K562 (cell line): Measurements from ENCODE around the gene BSCL2. TPM values are rescaled to one million over a fixed set of nuclear protein-coding genes. Genes with fewer than 3 reads are reported as not detected.

Experiments used
- ATAC-seq: fragments of 200-7000 bp; cut with Tn5 transposase; 3 replicates; pipeline ENCODE4 v1.9.1; 2020; ENCODE audit warnings: moderate library complexity
- BruUV-seq: library from RNA; stranded (reverse); fragments of 400-500 nt; replicated peaks from 2 replicates; lab custom pipeline; 2021; lab: Mats Ljungman, UMichigan
- CTCF ChIA-PET: fragments of 300-600 bp; formaldehyde crosslinking; extraction: SDS; loops from one replicate; lab custom pipeline; 2021; ENCODE audit warnings: low intra/inter-chr PET ratio; lab: Yijun Ruan, JAX
- POLR2A ChIA-PET: fragments of 300-600, 350-650 bp; sonication (Branson Sonifier 250); formaldehyde crosslinking; extraction: SDS; loops from one replicate; lab custom pipeline; 2021; ENCODE audit warnings: antibody characterized with exemption, inconsistent platforms; lab: Yijun Ruan, JAX
- DNase-seq, 4 experiments: peaks; one replicate each; pipeline versions ENCODE4 v3.0.0 to v3.0.0-alpha.2; 2011 to 2018; ENCODE audit warnings: low spot score in 3 of 4, mixed read lengths in 3 of 4; ENCODE audit errors: extremely low read depth in 1 of 4
- FAIRE-seq: peaks from 2 replicates; lab custom pipeline; 2011; peaks lifted over from hg19 to GRCh38; lab: Jason Lieb, UNC
- H2AFZ ChIP-seq: 2 replicates; pipeline ENCODE4 v1.6.0; 2011; ENCODE audit warnings: low read depth, low read length, control low read depth, inconsistent platforms
- H3K27ac ChIP-seq: fragments of 200-600 bp; 3 replicates; pipeline ENCODE4 v1.8.0; 2011; ENCODE audit warnings: low read depth, mild to moderate bottlenecking, control low read depth, inconsistent platforms, low read length, moderate library complexity, mixed read lengths; ENCODE audit errors: extremely low read depth
- H3K27me3 ChIP-seq, 2 experiments: fragments of 300-600 bp in 1 of 2; 2 replicates in 1 of 2; 3 replicates in 1 of 2; pipeline versions ENCODE4 v1.6.0 to v1.8.0; 2011; ENCODE audit warnings: inconsistent platforms in 2 of 2, low read length in 2 of 2, mild to moderate bottlenecking in 1 of 2, mixed read lengths in 1 of 2, moderate library complexity in 1 of 2; ENCODE audit not compliant: control insufficient read depth in 2 of 2, insufficient read depth in 2 of 2
- H3K36me3 ChIP-seq: fragments of 300-600 bp; 3 replicates; pipeline ENCODE4 v1.8.0; 2011; ENCODE audit warnings: mild to moderate bottlenecking, low read length, inconsistent platforms; ENCODE audit not compliant: control insufficient read depth, insufficient read depth
- H3K4me1 ChIP-seq, 2 experiments: fragments of 200-600 bp in 1 of 2; replicated peaks in 1 of 2; 2 replicates in 1 of 2; 3 replicates in 1 of 2; pipeline versions ENCODE4 v1.5.1 to v1.8.0; 2011; ENCODE audit warnings: inconsistent platforms in 2 of 2, low read length in 2 of 2, mild to moderate bottlenecking in 1 of 2, mixed read lengths in 1 of 2, moderate library complexity in 1 of 2; ENCODE audit not compliant: control insufficient read depth in 2 of 2, insufficient read depth in 2 of 2
- H3K4me2 ChIP-seq: 2 replicates; pipeline ENCODE4 v1.6.1; 2011; ENCODE audit warnings: low read length, control low read depth, inconsistent platforms, mixed read lengths; ENCODE audit not compliant: insufficient read depth
- H3K4me3 ChIP-seq: fragments of 200-600 bp; sonication (generic), shearing (Covaris generic); 2 replicates; pipeline ENCODE4 v1.5.1; 2016; ENCODE audit warnings: control low read depth, inconsistent platforms
- H3K79me2 ChIP-seq: fragments of 200-600 bp; 3 replicates; pipeline ENCODE4 v1.8.0; 2011; ENCODE audit warnings: low read length, inconsistent platforms; ENCODE audit not compliant: control insufficient read depth, insufficient read depth
- H3K9ac ChIP-seq, 2 experiments: 2 replicates each; pipeline versions ENCODE4 v1.6.0 to v1.6.1; 2011; ENCODE audit warnings: low read depth in 2 of 2, low read length in 2 of 2, control low read depth in 1 of 2, inconsistent platforms in 1 of 2, mild to moderate bottlenecking in 1 of 2, mixed read lengths in 1 of 2; ENCODE audit not compliant: insufficient read depth in 1 of 2
- H3K9me1 ChIP-seq: one replicate; pipeline ENCODE4 v1.6.0; 2011; ENCODE audit warnings: inconsistent platforms, mild to moderate bottlenecking, low read length, moderate library complexity; ENCODE audit not compliant: control insufficient read depth, insufficient read depth
- H3K9me3 ChIP-seq: replicated peaks from 2 replicates; pipeline ENCODE4 v1.5.1; 2011; ENCODE audit warnings: low read depth, low read length, inconsistent platforms; ENCODE audit not compliant: control insufficient read depth, insufficient read depth
- H4K20me1 ChIP-seq: replicated peaks from 2 replicates; pipeline ENCODE4 v1.6.1; 2011; ENCODE audit warnings: low read length, inconsistent platforms, mixed read lengths; ENCODE audit not compliant: control insufficient read depth, insufficient read depth
- AFF1 ChIP-seq, 2 experiments: fragments of 450-650 bp; IDR thresholded peaks; 2 replicates each; pipeline ENCODE4 v1.6.1; 2018; ENCODE audit warnings: mild to moderate bottlenecking in 2 of 2, low read depth in 1 of 2; ENCODE audit not compliant: partially characterized antibody in 2 of 2
- BRCA1 ChIP-seq, 2 experiments: fragments of 450-650 bp in 1 of 2; sonication (generic) in 1 of 2; formaldehyde crosslinking in 1 of 2; IDR thresholded peaks; 2 replicates each; pipeline versions ENCODE4 v1.5.0 to v1.6.1; 2017 to 2020; ENCODE audit warnings: mild to moderate bottlenecking in 1 of 2, missing genetic modification reagents in 1 of 2
- CBX8 ChIP-seq: fragments of 200-600 bp; sonication (generic); IDR thresholded peaks from 2 replicates; pipeline ENCODE4 v1.6.1; 2012; ENCODE audit warnings: borderline replicate concordance, mixed run types, low read depth, mild to moderate bottlenecking, moderate library complexity, mixed read lengths, low read length, control low read depth, inconsistent platforms; ENCODE audit not compliant: poor library complexity, severe bottlenecking; ENCODE audit errors: extremely low read depth
- MAFG ChIP-seq: fragments of 450-650 bp; conservative IDR thresholded peaks from 2 replicates; pipeline ENCODE4 v1.6.1; 2016; ENCODE audit warnings: missing genetic modification characterization, missing compliant biosample characterization
- NFXL1 ChIP-seq: fragments of 450-650 bp; formaldehyde crosslinking; IDR thresholded peaks from 2 replicates; pipeline ENCODE4 v1.4.0; 2021; ENCODE audit warnings: mild to moderate bottlenecking
- NR0B1 ChIP-seq: fragments of 450-650 bp; IDR thresholded peaks from one replicate; pipeline ENCODE4 v1.6.1; 2018; ENCODE audit warnings: mild to moderate bottlenecking, moderate library complexity; ENCODE audit not compliant: partially characterized antibody
- PML ChIP-seq: IDR thresholded peaks from 2 replicates; pipeline ENCODE4 v1.6.1; 2012; ENCODE audit warnings: low read length, inconsistent platforms
- SIX5 ChIP-seq, 2 experiments: IDR thresholded peaks; 2 replicates each; pipeline ENCODE4 v1.6.1; 2011; ENCODE audit warnings: low read length in 2 of 2, borderline replicate concordance in 1 of 2, low read depth in 1 of 2, mild to moderate bottlenecking in 1 of 2, moderate library complexity in 1 of 2; ENCODE audit not compliant: insufficient read depth in 1 of 2
- ZFP30 ChIP-seq: fragments of 250-450 bp; sonication (Bioruptor Pico); IDR thresholded peaks from 2 replicates; pipeline ENCODE4 v1.8.0; 2022; ENCODE audit warnings: moderate library complexity, mild to moderate bottlenecking, inconsistent platforms, borderline replicate concordance
- ZNF274 ChIP-seq: IDR thresholded peaks from 2 replicates; pipeline ENCODE4 v1.6.1; 2011; ENCODE audit warnings: low read depth, mild to moderate bottlenecking, low read length, moderate library complexity, borderline replicate concordance
- WGBS: fragments of 100-300 bp; shearing (Covaris generic); methylation state at CpG from one replicate; pipeline ENCODE4 v1.1.6; 2016; ENCODE audit warnings: low coverage, mixed read lengths; ENCODE audit not compliant: insufficient coverage; ENCODE audit errors: missing lambda C conversion rate; 5-methylcytosine and 5-hydroxymethylcytosine counted together
- in situ Hi-C: fragments of 300-500 bp; cut with MboI; formaldehyde crosslinking; loops from 4 replicates; pipeline ENCODE4 v1.15.0; 2018; ENCODE audit warnings: inconsistent platforms, mixed read lengths
- intact Hi-C: fragments of 100-400 bp; cut with micrococcal nuclease; formaldehyde crosslinking; loops from 2 replicates; pipeline ENCODE4 v1.14.2; 2022
- polyA plus RNA-seq, 8 experiments: library from polyadenylated mRNA; depleted of rRNA in 4 of 8; stranded (reverse) in 5 of 8; unstranded in 3 of 8; fragments of >200 nt; fragmentation: Nextera tagmentation in 2 of 8; fragmentation: Illumina TruSeq in 1 of 8; extraction: Ambion mirVana in 2 of 8; extraction: Trizol in 1 of 8; gene quantifications; 2 replicates each; pipeline versions ENCODE4 v1.2.1 to v1.2.3, GENCODE V29; 2011 to 2014; ENCODE audit warnings: inconsistent platforms in 1 of 8, missing spikeins in 1 of 8
- total RNA-seq, 7 experiments: library from RNA; depleted of rRNA in 6 of 7; stranded (reverse); fragments of >200 nt in 6 of 7; fragmentation: Illumina TruSeq in 2 of 7; extraction: Trizol in 2 of 7; gene quantifications; 2 replicates each; pipeline versions ENCODE4 v1.2.1 to v1.2.3, GENCODE V29; 2011 to 2021; ENCODE audit warnings: low replicate concordance in 1 of 7

BSCL2 gene
- total and polyA plus RNA-seq, 9 of the 15 experiments (the other 6 are each of a cell fraction or from before 2014, with no cell fraction given), result 18.9 to 51.7 (median 35.2) TPM

- no peak for TF ChIP-seq BRCA1 (IDR thresholded peaks at IDR 0.05)
- TF ChIP-seq BRCA1 (CRISPR knock-in tag; IDR thresholded peaks at IDR 0.05), result no peak
- no peak for TF ChIP-seq ZFP30 (CRISPR knock-in tag)
- no peak for TF ChIP-seq ZNF274
- no peak for TF ChIP-seq MAFG (tag)
- TF ChIP-seq SIX5 (IDR thresholded peaks at IDR 0.05; ENCODE audit: borderline replicate concordance in 1 of 2, insufficient read depth in 1 of 2, low read depth in 1 of 2, low read length in 2 of 2), result no peak
- no peak for TF ChIP-seq NR0B1
- no peak for TF ChIP-seq PML
Measured at GRCh38 chr11:62726156-62726914, 19.1 kb upstream of the BSCL2 start (continued).

- peaks cover 60% of the 10 kb centered on the region for H3K36me3 ChIP-seq
- CTCF ChIA-PET, result interaction anchor here (0.6 kb wide), 1 partner anchor 80 kb away, joined by 5 read pairs; the partner anchor contains the start of gene NXF1
- no peaks in the 10 kb centered on the region for H3K9me1 ChIP-seq
- H2AFZ ChIP-seq, result no peak overlapping the region
- H4K20me1 ChIP-seq, result peaks cover 6% of the 10 kb centered on the region; the same call in 1 of the 2 replicates
- ATAC-seq, result no peak
- peak overlapping the region; percentile 90 for H3K4me3 ChIP-seq
- in situ Hi-C loops (no loop called here), intact Hi-C loops (loop anchor here (2.0 to 10.0 kb wide), 6 partner anchors 19 to 137 kb away; partner anchors contain the start of genes BSCL2, GNG3, POLR2G and TMEM179B)
- DNase-seq, result peak in 1 of 4 experiments; percentile 32
- H3K79me2 ChIP-seq, result peaks cover 86% of the 10 kb centered on the region
- H3K9ac ChIP-seq, result peak overlapping the region; percentile 98 to 100
- POLR2A ChIA-PET, result interaction anchor here (0.8 to 4.5 kb wide), 9 partner anchors 8 to 134 kb away, joined by 3 to 31 read pairs (median 4); partner anchors contain the start of genes BSCL2, GANAB, GNG3 and LBHD1
- TSS peak; percentile 43 for BruUV-seq
- no peaks in the 10 kb centered on the region for H3K27me3 ChIP-seq
- peaks cover 13 to 19% of the 10 kb centered on the region in 2 experiments; a peak in 4 of 5 replicates for H3K4me1 ChIP-seq
- WGBS, result 0% methylated on average over 7 of the region's 7 CpGs
- FAIRE-seq, result no peak
- peak overlapping the region; percentile 99 for H3K27ac ChIP-seq
- H3K9me3 ChIP-seq, result no peaks in the 10 kb centered on the region
- peak overlapping the region; percentile 100 for H3K4me2 ChIP-seq
- TF ChIP-seq NFXL1 (CRISPR knock-in tag) (no peak), AFF1 (IDR thresholded peaks at IDR 0.05; ENCODE audit: low read depth in 1 of 2, partially characterized antibody in 2 of 2) (no peak), CBX8 (no peak), ZNF274 (no peak)
Measured at GRCh38 chr11:62725646-62726045, 18.4 kb upstream of the BSCL2 start.
